CD4-positive, alpha-beta memory T cell (primary cell): ENCODE results near the gene ALG5. TPM values are rescaled to one million over a fixed set of nuclear protein-coding genes. Genes with fewer than 3 reads are reported as not detected.
A peak's percentile ranks its signal among the peaks of the same experiment; 100 is the strongest.

Experiments
- CTCF ChIA-PET: fragments of 350-600 bp; sonication (Branson Sonifier 250); formaldehyde crosslinking; loops from one replicate; lab custom pipeline; 2021; ENCODE audit warnings: inconsistent platforms; ENCODE audit not compliant: partially characterized antibody; lab: Charles Lee
- POLR2A ChIA-PET: fragments of 350-600 bp; sonication (Branson Sonifier 250); formaldehyde crosslinking; loops from one replicate; lab custom pipeline; 2021; ENCODE audit not compliant: partially characterized antibody; lab: Charles Lee
- DNase-seq, 5 donors: peaks; one replicate each; pipeline versions ENCODE4 v3.0.0 to v3.0.0-alpha.2; 2020 to 2022; ENCODE audit warnings: mixed read lengths in 1 of 5
- H3K27ac ChIP-seq: one replicate; pipeline ENCODE4 v1.7.0; 2013; ENCODE audit warnings: low read depth, low read length
- H3K27me3 ChIP-seq: 2 replicates; pipeline ENCODE4 v1.7.0; 2013; ENCODE audit warnings: mild to moderate bottlenecking, low read length, moderate library complexity; ENCODE audit not compliant: insufficient read depth
- H3K36me3 ChIP-seq: 2 replicates; pipeline ENCODE4 v1.7.0; 2013; ENCODE audit warnings: mild to moderate bottlenecking, low read length, moderate library complexity; ENCODE audit not compliant: insufficient read depth
- H3K4me1 ChIP-seq: 2 replicates; pipeline ENCODE4 v1.7.0; 2013; ENCODE audit warnings: mild to moderate bottlenecking, low read length, moderate library complexity; ENCODE audit not compliant: insufficient read depth
- H3K4me3 ChIP-seq, 2 donors: one replicate each; pipeline ENCODE4 v1.7.0; 2013; ENCODE audit warnings: low read length in 2 of 2, mild to moderate bottlenecking in 1 of 2
- H3K9me3 ChIP-seq, 2 donors: one replicate each; pipeline ENCODE4 v1.7.0; 2013; ENCODE audit warnings: low read length in 2 of 2, control low read depth in 1 of 2; ENCODE audit not compliant: control insufficient read depth in 1 of 2
- H3K27ac Mint-ChIP-seq, 7 donors: one replicate each; pipeline ENCODE4 v1.8.0; 2020 to 2021; ENCODE audit warnings: mixed read lengths in 7 of 7, mild to moderate bottlenecking in 6 of 7, inconsistent platforms in 3 of 7, moderate library complexity in 3 of 7
- H3K27me3 Mint-ChIP-seq, 2 donors: one replicate each; pipeline ENCODE4 v1.8.0; 2020 to 2021; ENCODE audit warnings: mixed read lengths in 2 of 2
- H3K36me3 Mint-ChIP-seq, 2 donors: one replicate each; pipeline ENCODE4 v1.8.0; 2020 to 2021; ENCODE audit warnings: mixed read lengths in 2 of 2, inconsistent platforms in 1 of 2, mild to moderate bottlenecking in 1 of 2
- H3K4me1 Mint-ChIP-seq, 4 donors: one replicate each; pipeline ENCODE4 v1.8.0; 2020 to 2021; ENCODE audit warnings: mixed read lengths in 4 of 4, mild to moderate bottlenecking in 1 of 4
- H3K4me3 Mint-ChIP-seq, 8 donors: one replicate each; pipeline ENCODE4 v1.8.0; 2020 to 2021; ENCODE audit warnings: mixed read lengths in 8 of 8, mild to moderate bottlenecking in 7 of 8, moderate library complexity in 6 of 8, inconsistent platforms in 3 of 8
- H3K9me3 Mint-ChIP-seq, 8 donors: one replicate each; pipeline ENCODE4 v1.8.0; 2020 to 2021; ENCODE audit warnings: mixed read lengths in 8 of 8, mild to moderate bottlenecking in 5 of 8, inconsistent platforms in 3 of 8, moderate library complexity in 1 of 8
- intact Hi-C: fragments of 100-400 bp; cut with micrococcal nuclease; formaldehyde crosslinking; loops from one replicate; pipeline ENCODE4 v1.15.1; 2023
- polyA plus RNA-seq, 2 donors: library from polyadenylated mRNA; unstranded; fragments of 300-500 nt; fragmentation: Illumina TruSeq; gene quantifications; one replicate each; pipeline ENCODE4 v1.2.3, GENCODE V29; 2021
- total RNA-seq, 2 experiments: library from RNA; stranded (reverse); gene quantifications; one replicate each; pipeline ENCODE4 v1.2.3, GENCODE V29; 2021

Gene ALG5
- total and polyA plus RNA-seq, 4 experiments from 2014 or later: 23.3 to 116 (median 50.0) TPM

GRCh38 chr13:36925603-36926002 is 73.5 kb downstream of the ALG5 start:
- H3K9me3 ChIP-seq: no peaks in the 10 kb centered on the region
- H3K36me3 Mint-ChIP-seq: no peaks in the 10 kb centered on the region
- H3K4me1 Mint-ChIP-seq: peaks cover 0 to 4% (median 2%) of the 10 kb centered on the region in 4 donors
- H3K27me3 Mint-ChIP-seq: peaks cover 18 to 35% of the 10 kb centered on the region in 2 donors
- no peaks in the 10 kb centered on the region for H3K9me3 Mint-ChIP-seq
- ChIA-PET CTCF (no interaction called here), POLR2A (no interaction called here)
- H3K4me1 ChIP-seq: no peaks in the 10 kb centered on the region
- H3K27me3 ChIP-seq: peaks cover 4% of the 10 kb centered on the region
- intact Hi-C loops: no loop called here
- no peak overlapping the region for H3K4me3 ChIP-seq
- DNase-seq: no peak
- no peak overlapping the region for H3K27ac ChIP-seq
- no peak overlapping the region for H3K27ac Mint-ChIP-seq
- no peak overlapping the region for H3K4me3 Mint-ChIP-seq
- H3K36me3 ChIP-seq: no peaks in the 10 kb centered on the region

- ChIA-PET POLR2A (no interaction called here), CTCF (no interaction called here)
- H3K27ac Mint-ChIP-seq: no peak overlapping the region
- Histone ChIP-seq H3K27me3 (peaks cover 8% of the 10 kb centered on the region), H3K4me1 (peaks cover 3% of the 10 kb centered on the region), H3K27ac (no peak overlapping the region), H3K9me3 (no peaks in the 10 kb centered on the region), H3K36me3 (no peaks in the 10 kb centered on the region), H3K4me3 (no peak overlapping the region)
- peaks cover 23 to 41% of the 10 kb centered on the region in 2 donors for H3K27me3 Mint-ChIP-seq
- H3K4me1 Mint-ChIP-seq: peaks cover under 1 to 9% (median 5%) of the 10 kb centered on the region in 4 donors
- DNase-seq: no peak
- no peaks in the 10 kb centered on the region for H3K9me3 Mint-ChIP-seq
- intact Hi-C loops: no loop called here
- H3K4me3 Mint-ChIP-seq: no peak overlapping the region
- no peaks in the 10 kb centered on the region for H3K36me3 Mint-ChIP-seq
Measured at GRCh38 chr13:36924001-36924400, 75.1 kb downstream of the ALG5 start.

DNA sequence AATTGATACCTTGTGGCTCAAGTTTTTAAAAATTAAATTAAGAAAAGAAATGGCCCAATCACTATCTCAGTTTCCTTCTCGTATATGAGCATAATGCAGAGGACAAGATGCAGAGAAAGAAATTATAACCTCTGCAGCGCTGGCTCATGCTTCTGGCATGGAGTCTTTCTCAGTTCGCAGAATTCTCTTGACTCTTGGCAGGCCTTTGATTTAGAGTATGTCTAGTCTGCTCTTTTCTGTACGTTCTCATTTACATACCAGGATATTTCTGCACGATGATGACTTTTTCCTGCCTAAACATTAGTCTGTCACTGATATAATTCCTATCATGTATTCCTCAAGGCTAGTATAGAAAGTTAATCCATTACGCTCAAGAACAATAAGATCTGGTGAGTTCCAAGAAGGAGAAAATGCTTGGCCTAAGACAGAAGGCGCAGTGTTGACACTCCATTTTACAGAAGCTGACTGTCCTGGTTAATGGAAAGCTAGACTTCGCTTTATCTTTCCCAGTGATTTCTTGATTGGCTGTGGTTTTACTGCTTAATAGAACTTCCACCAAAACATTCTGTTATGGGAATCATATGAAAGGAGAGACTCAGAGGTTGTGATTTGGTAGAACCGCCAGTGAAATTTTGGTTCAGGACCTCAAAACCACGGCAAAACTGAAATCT is 77.4 kb downstream of the ALG5 start:
- no peaks in the 10 kb centered on the region for H3K9me3 ChIP-seq
- no peaks in the 10 kb centered on the region for H3K9me3 Mint-ChIP-seq
- ChIA-PET CTCF (no interaction called here), POLR2A (no interaction called here)
- peak overlapping the region in 1 of 8 donors; percentile 5 for H3K4me3 Mint-ChIP-seq
- H3K27ac Mint-ChIP-seq: no peak overlapping the region
- H3K27me3 Mint-ChIP-seq: peaks cover 37 to 48% of the 10 kb centered on the region in 2 donors
- H3K27ac ChIP-seq: no peak overlapping the region
- peaks cover 16% of the 10 kb centered on the region for H3K27me3 ChIP-seq
- peaks cover 4 to 14% (median 9%) of the 10 kb centered on the region in 4 donors for H3K4me1 Mint-ChIP-seq
- H3K36me3 ChIP-seq: no peaks in the 10 kb centered on the region
- peaks cover 6% of the 10 kb centered on the region for H3K4me1 ChIP-seq
- intact Hi-C loops: no loop called here
- H3K36me3 Mint-ChIP-seq: no peaks in the 10 kb centered on the region
- no peak overlapping the region for H3K4me3 ChIP-seq
- DNase-seq: no peak

GRCh38 chr13:36920616-36921185 is 78.4 kb downstream of the ALG5 start:
- Histone ChIP-seq H3K36me3 (no peaks in the 10 kb centered on the region), H3K4me1 (peaks cover 6% of the 10 kb centered on the region), H3K27me3 (peaks cover 16% of the 10 kb centered on the region), H3K27ac (no peak overlapping the region), H3K4me3 (no peak overlapping the region), H3K9me3 (no peaks in the 10 kb centered on the region)
- Mint-ChIP-seq H3K36me3 (no peaks in the 10 kb centered on the region), H3K4me3 (peak overlapping the region; percentile 45 to 80 (median 78)), H3K9me3 (no peaks in the 10 kb centered on the region), H3K27me3 (peaks cover 46 to 55% of the 10 kb centered on the region in 2 donors), H3K4me1 (peaks cover 4 to 14% (median 9%) of the 10 kb centered on the region in 4 donors), H3K27ac (no peak overlapping the region)
- intact Hi-C loops: no loop called here
- CTCF ChIA-PET: no interaction called here
- POLR2A ChIA-PET: no interaction called here
- DNase-seq: no peak

DNA sequence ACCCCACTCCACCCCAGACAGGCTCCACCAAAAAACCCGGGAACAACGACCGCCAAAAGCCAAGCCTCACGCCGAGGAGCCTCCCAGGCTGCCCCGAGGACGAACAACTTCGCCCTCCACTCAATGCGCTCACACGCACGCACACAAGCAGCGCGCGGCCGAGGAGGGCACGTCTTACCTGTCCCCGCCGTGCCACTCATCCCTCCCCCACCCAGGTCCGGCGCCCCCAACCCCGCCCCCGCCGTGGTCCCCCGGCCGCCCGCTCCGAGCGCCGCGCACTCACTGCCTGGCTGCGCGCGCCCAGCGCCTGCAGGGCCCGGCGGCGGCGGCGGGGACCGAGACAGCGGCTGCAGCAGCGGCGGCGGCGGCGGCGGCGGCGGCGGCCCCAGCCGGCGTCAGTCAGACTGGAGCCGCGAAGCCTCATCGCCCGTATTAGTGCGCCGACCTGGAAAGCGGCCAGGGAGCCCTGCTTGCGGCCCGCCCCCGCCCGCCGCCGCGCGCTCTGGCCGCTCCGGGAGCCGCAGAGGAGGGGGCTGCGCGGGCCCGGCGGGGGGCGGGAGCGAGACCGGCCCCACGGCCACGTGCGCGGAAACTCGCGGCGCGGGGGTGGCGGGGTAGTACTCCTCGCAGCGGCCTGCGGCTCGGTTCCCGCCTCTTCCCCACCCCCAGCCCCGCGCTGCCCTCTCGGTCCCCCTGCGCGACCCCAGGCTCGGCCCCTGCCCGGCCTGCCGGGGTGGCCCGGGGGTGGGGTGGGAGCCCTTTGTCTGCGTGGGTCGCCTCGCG is 79.1 kb downstream of the ALG5 start, which contains the start of gene SMAD9:
TSS of gene SMAD9 (minus strand) at position 406 of the 783 bp plus-strand sequence. CDS start 40,549 bp downstream, outside the sequence.
- Histone ChIP-seq H3K27ac (no peak within 1 kb of the TSS), H3K9me3 (no peaks in the 10 kb centered on the region), H3K36me3 (no peaks in the 10 kb centered on the region), H3K4me3 (no peak within 1 kb of the TSS), H3K27me3 (peaks cover 16% of the 10 kb centered on the region), H3K4me1 (peaks cover 6% of the 10 kb centered on the region)
- H3K36me3 Mint-ChIP-seq: no peaks in the 10 kb centered on the region
- H3K27me3 Mint-ChIP-seq: peaks cover 44 to 54% of the 10 kb centered on the region in 2 donors
- ChIA-PET POLR2A (no interaction called here), CTCF (no interaction called here)
- DNase-seq: no peak
- H3K4me1 Mint-ChIP-seq: peaks cover 4 to 14% (median 9%) of the 10 kb centered on the region in 4 donors
- H3K4me3 Mint-ChIP-seq: peak within 1 kb of the TSS; percentile 48 to 80 (median 78)
- no peaks in the 10 kb centered on the region for H3K9me3 Mint-ChIP-seq
- H3K27ac Mint-ChIP-seq: peak within 1 kb of the TSS in 1 of 7 donors; percentile 20
- intact Hi-C loops: no loop called here

GRCh38 chr13:36919171-36919832 is 79.8 kb downstream of the ALG5 start:
- H3K27ac Mint-ChIP-seq: no peak overlapping the region
- H3K36me3 Mint-ChIP-seq: no peaks in the 10 kb centered on the region
- peaks cover 4 to 14% (median 9%) of the 10 kb centered on the region in 4 donors for H3K4me1 Mint-ChIP-seq
- no peak for DNase-seq
- H3K27me3 ChIP-seq: peaks cover 16% of the 10 kb centered on the region
- intact Hi-C loops: no loop called here
- H3K4me1 ChIP-seq: peaks cover 6% of the 10 kb centered on the region
- no peaks in the 10 kb centered on the region for H3K9me3 ChIP-seq
- ChIA-PET POLR2A (no interaction called here), CTCF (no interaction called here)
- H3K4me3 ChIP-seq: no peak overlapping the region
- peak overlapping the region; percentile 23 to 74 (median 42) for H3K4me3 Mint-ChIP-seq
- H3K27ac ChIP-seq: no peak overlapping the region
- peaks cover 47 to 58% of the 10 kb centered on the region in 2 donors for H3K27me3 Mint-ChIP-seq
- no peaks in the 10 kb centered on the region for H3K36me3 ChIP-seq
- H3K9me3 Mint-ChIP-seq: no peaks in the 10 kb centered on the region
